ENCODE results near the gene DGKD. TPM values are rescaled to one million over a fixed set of nuclear protein-coding genes. Genes with fewer than 3 reads are reported as not detected.

DGKD gene
- total and polyA plus RNA-seq, 10 donors = 21.9 to 120 (median 71.9) TPM

DNA sequence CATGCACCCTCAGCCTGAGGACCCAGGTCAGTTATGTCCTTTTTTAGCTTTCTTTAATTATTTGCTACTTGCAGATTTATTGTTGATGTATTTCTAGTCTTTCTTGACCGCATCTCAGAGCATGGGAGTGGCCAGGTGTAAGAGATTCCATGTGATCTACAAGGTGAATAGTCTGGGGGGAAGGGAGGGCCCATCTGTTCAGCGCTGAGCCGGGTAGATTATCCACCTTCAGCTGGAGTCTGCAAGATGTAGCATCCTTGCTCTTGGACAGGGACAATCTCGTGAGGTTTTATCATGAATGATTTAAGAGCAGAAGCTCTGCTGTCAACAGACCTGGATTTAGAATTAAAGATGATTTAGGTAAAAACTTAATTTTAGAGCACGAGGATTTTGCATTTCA, 12.0 kb upstream of the DGKD start:
- Histone ChIP-seq H3K27ac (no peak overlapping the region), H3K4me3 (no peak overlapping the region), H3K36me3 (no peaks in the 10 kb centered on the region), H3K27me3 (replicated peaks in 1 of 7) (no peaks in the 10 kb centered on the region), H3K4me1 (peaks cover 0 to 37% (median 11%) of the 10 kb centered on the region in 6 donors), H3K9me3 (no peaks in the 10 kb centered on the region)
- TF ChIP-seq POLR2AphosphoS5 (IDR thresholded peaks at IDR 0.05) = no peak
- TF ChIP-seq POLR2A (IDR thresholded peaks at IDR 0.05) = no peak
- TF ChIP-seq, protein P1, sequence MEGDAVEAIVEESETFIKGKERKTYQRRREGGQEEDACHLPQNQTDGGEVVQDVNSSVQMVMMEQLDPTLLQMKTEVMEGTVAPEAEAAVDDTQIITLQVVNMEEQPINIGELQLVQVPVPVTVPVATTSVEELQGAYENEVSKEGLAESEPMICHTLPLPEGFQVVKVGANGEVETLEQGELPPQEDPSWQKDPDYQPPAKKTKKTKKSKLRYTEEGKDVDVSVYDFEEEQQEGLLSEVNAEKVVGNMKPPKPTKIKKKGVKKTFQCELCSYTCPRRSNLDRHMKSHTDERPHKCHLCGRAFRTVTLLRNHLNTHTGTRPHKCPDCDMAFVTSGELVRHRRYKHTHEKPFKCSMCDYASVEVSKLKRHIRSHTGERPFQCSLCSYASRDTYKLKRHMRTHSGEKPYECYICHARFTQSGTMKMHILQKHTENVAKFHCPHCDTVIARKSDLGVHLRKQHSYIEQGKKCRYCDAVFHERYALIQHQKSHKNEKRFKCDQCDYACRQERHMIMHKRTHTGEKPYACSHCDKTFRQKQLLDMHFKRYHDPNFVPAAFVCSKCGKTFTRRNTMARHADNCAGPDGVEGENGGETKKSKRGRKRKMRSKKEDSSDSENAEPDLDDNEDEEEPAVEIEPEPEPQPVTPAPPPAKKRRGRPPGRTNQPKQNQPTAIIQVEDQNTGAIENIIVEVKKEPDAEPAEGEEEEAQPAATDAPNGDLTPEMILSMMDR (IDR thresholded peaks at IDR 0.05 in 8 of 11, conservative IDR thresholded peaks at IDR 0.05 in 3 of 11) = no peak
- no peak for DNase-seq
- WGBS, 5 donors = 83 to 95% (median 91%) methylated on average over 5 of the region's 5 CpGs
- intact Hi-C loops (cut with DNase I; ENCODE audit: low total_unique reads) = no loop called here

- DNase-seq = no peak
- H3K4me1 ChIP-seq = peaks cover 0 to 35% (median 11%) of the 10 kb centered on the region in 6 donors
These were observed 11.1 kb upstream of the DGKD start for GRCh38 chr2:233343171-233343705.

DNA sequence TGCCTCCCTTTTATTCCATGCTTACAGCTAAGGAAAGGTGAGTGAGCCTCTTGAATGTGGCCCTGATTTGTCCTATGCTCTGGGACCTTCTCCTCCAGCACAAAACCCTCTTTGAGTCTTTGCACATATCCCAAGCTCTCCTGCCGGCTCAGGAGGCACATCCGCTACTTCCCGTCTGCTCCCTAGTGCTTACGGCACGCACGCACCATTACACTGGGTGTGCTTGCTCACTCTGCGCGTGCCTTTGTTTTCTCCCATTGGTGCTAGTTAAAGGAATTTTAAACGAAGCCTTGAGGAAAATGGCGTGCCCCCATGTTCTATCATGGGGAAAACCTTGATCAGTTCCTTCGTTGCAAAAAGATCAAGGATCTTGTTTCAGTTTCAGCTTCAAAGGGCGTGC, 7.9 kb upstream of the DGKD start:
- H3K27ac ChIP-seq = no peak overlapping the region
- TF ChIP-seq, protein P1 (IDR thresholded peaks at IDR 0.05 in 8 of 11, conservative IDR thresholded peaks at IDR 0.05 in 3 of 11) = no peak
- TF ChIP-seq POLR2A (IDR thresholded peaks at IDR 0.05) = no peak
- no peak for TF ChIP-seq POLR2AphosphoS5 (IDR thresholded peaks at IDR 0.05)
- intact Hi-C loops (cut with DNase I; ENCODE audit: low total_unique reads) = no loop called here
- no peak for DNase-seq
- no peaks in the 10 kb centered on the region for H3K27me3 ChIP-seq (replicated peaks in 1 of 7)
- H3K36me3 ChIP-seq = no peaks in the 10 kb centered on the region
- peaks cover 13 to 38% (median 25%) of the 10 kb centered on the region in 6 donors for H3K4me1 ChIP-seq
- no peaks in the 10 kb centered on the region for H3K9me3 ChIP-seq
- whole genome bisulfite sequencing, 5 donors = 89 to 93% (median 89%) methylated on average over 12 of the region's 12 CpGs
- H3K4me3 ChIP-seq = no peak overlapping the region

More at GRCh38 chr2:233343171-233343705, 11.1 kb upstream of the DGKD start:
- Histone ChIP-seq H3K9me3 (no peaks in the 10 kb centered on the region), H3K27ac (no peak overlapping the region), H3K27me3 (replicated peaks in 1 of 7) (no peaks in the 10 kb centered on the region), H3K36me3 (no peaks in the 10 kb centered on the region), H3K4me3 (no peak overlapping the region)
- 93 to 98% (median 93%) methylated on average over 15 of the region's 15 CpGs for WGBS, 5 donors
- TF ChIP-seq, protein P1 (IDR thresholded peaks at IDR 0.05 in 8 of 11, conservative IDR thresholded peaks at IDR 0.05 in 3 of 11) = no peak
- no peak for TF ChIP-seq POLR2A (IDR thresholded peaks at IDR 0.05)
- no peak for TF ChIP-seq POLR2AphosphoS5 (IDR thresholded peaks at IDR 0.05)
- intact Hi-C loops (cut with DNase I; ENCODE audit: low total_unique reads) = no loop called here

- no peak for DNase-seq
- no peak for TF ChIP-seq POLR2AphosphoS5 (IDR thresholded peaks at IDR 0.05)
- TF ChIP-seq, protein P1 (IDR thresholded peaks at IDR 0.05 in 8 of 11, conservative IDR thresholded peaks at IDR 0.05 in 3 of 11) = no peak
- TF ChIP-seq POLR2A (IDR thresholded peaks at IDR 0.05) = no peak
- Histone ChIP-seq H3K4me1 (peaks cover 13 to 44% (median 27%) of the 10 kb centered on the region in 6 donors), H3K36me3 (no peaks in the 10 kb centered on the region), H3K4me3 (no peak overlapping the region), H3K27me3 (replicated peaks in 1 of 7) (no peaks in the 10 kb centered on the region), H3K27ac (no peak overlapping the region), H3K9me3 (no peaks in the 10 kb centered on the region)
- intact Hi-C loops (cut with DNase I; ENCODE audit: low total_unique reads) = no loop called here
- 73 to 82% (median 77%) methylated on average over 9 of the region's 9 CpGs for WGBS, 5 donors
These were observed 7.4 kb upstream of the DGKD start for GRCh38 chr2:233346930-233347329.

Measured in spleen (tissue), 11 donors.